Panc1 (cell line): ENCODE measurements around the gene ARL10. TPM values are rescaled to one million over a fixed set of nuclear protein-coding genes. Genes with fewer than 3 reads are reported as not detected.

Experiments used
- ATAC-seq: fragments of 200-7000 bp; cut with Tn5 transposase; 2 replicates; pipeline ENCODE4 v1.9.1; 2020; ENCODE audit warnings: mild to moderate bottlenecking, moderate library complexity
- BruUV-seq: library from RNA; stranded (reverse); fragments of 400-500 nt; replicated peaks from 2 replicates; lab custom pipeline; 2021; lab: Mats Ljungman, UMichigan
- CTCF ChIA-PET: fragments of 300-600 bp; sonication (Branson Sonifier 250); formaldehyde crosslinking; loops from one replicate; lab custom pipeline; 2022; ENCODE audit warnings: antibody characterized with exemption; lab: Charles Lee
- POLR2A ChIA-PET: fragments of 300-600 bp; sonication (Branson Sonifier 250); formaldehyde crosslinking; loops from one replicate; lab custom pipeline; 2022; ENCODE audit warnings: antibody characterized with exemption; lab: Charles Lee
- DNase-seq: peaks from one replicate; pipeline ENCODE4 v3.0.0-alpha.2; 2010; ENCODE audit warnings: low read depth, low spot score
- H3K27ac ChIP-seq: 2 replicates; pipeline ENCODE4 v1.5.1; 2011; ENCODE audit warnings: mild to moderate bottlenecking, low read length, inconsistent platforms
- H3K27me3 ChIP-seq: fragments of 200-500 bp; sonication (Bioruptor generic); 2 replicates; pipeline ENCODE4 v1.6.0; 2014; ENCODE audit warnings: low read length, inconsistent platforms; ENCODE audit not compliant: control insufficient read depth, insufficient read depth
- H3K36me3 ChIP-seq: fragments of 200-500 bp; sonication (Bioruptor generic); 2 replicates; pipeline ENCODE4 v1.5.1; 2014; ENCODE audit warnings: inconsistent platforms, mild to moderate bottlenecking, low read length, moderate library complexity; ENCODE audit not compliant: control insufficient read depth, insufficient read depth
- H3K4me1 ChIP-seq: 2 replicates; pipeline ENCODE4 v1.5.1; 2011; ENCODE audit warnings: inconsistent platforms, mild to moderate bottlenecking, low read length, moderate library complexity; ENCODE audit not compliant: control insufficient read depth, insufficient read depth
- H3K4me3 ChIP-seq, 2 experiments: 2 replicates each; pipeline ENCODE4 v1.5.1; 2011 to 2012; ENCODE audit warnings: low read depth in 2 of 2, low read length in 2 of 2, mild to moderate bottlenecking in 2 of 2, inconsistent platforms in 1 of 2, moderate library complexity in 1 of 2
- H3K9me3 ChIP-seq: fragments of 200-500 bp; sonication (Bioruptor generic); 2 replicates; pipeline ENCODE4 v1.5.1; 2014; ENCODE audit warnings: low read depth, mild to moderate bottlenecking, inconsistent platforms, low read length, moderate library complexity; ENCODE audit not compliant: control insufficient read depth, insufficient read depth
- POLR2AphosphoS5 ChIP-seq: IDR thresholded peaks from 2 replicates; pipeline ENCODE4 v1.6.1; 2012; ENCODE audit warnings: mild to moderate bottlenecking, low read depth, low read length, moderate library complexity
- SIN3A ChIP-seq: IDR thresholded peaks from 2 replicates; pipeline ENCODE4 v1.6.1; 2012; ENCODE audit warnings: low read depth, mild to moderate bottlenecking, low read length, moderate library complexity, borderline replicate concordance; ENCODE audit not compliant: insufficient read depth
- TCF7L2 ChIP-seq: IDR thresholded peaks from 2 replicates; pipeline ENCODE4 v1.6.1; 2011; ENCODE audit warnings: mild to moderate bottlenecking, low read depth, low read length, inconsistent platforms
- in situ Hi-C: cut with HindIII; loops from 2 replicates; pipeline ENCODE4 v1.10.0; 2016; ENCODE audit warnings: low sequenced_read_pairs, low pct_unique_long_range_greater_than_20kb
- intact Hi-C: fragments of 100-400 bp; cut with micrococcal nuclease; formaldehyde crosslinking; loops from one replicate; pipeline ENCODE4 v1.10.0; 2022; ENCODE audit not compliant: unreplicated experiment
- total RNA-seq: library from RNA; stranded (reverse); gene quantifications from one replicate; pipeline ENCODE4 v1.2.1, GENCODE V29; 2021; ENCODE audit not compliant: unreplicated experiment
- TF ChIP-seq, protein P1 (sequence below): fragments of 450-650 bp; IDR thresholded peaks from 2 replicates; pipeline ENCODE4 v1.5.1; 2017; ENCODE audit warnings: mild to moderate bottlenecking
- TF ChIP-seq, protein P2 (sequence below), 2 experiments: IDR thresholded peaks; 2 replicates each; pipeline ENCODE4 v1.6.1; 2011 to 2012; ENCODE audit warnings: low read depth in 2 of 2, control low read depth in 1 of 2, low read length in 1 of 2, mild to moderate bottlenecking in 1 of 2, moderate library complexity in 1 of 2; ENCODE audit not compliant: insufficient read depth in 1 of 2

ARL10 gene
- total RNA-seq, 1 experiment from 2014 or later: 2.0 TPM

DNA sequence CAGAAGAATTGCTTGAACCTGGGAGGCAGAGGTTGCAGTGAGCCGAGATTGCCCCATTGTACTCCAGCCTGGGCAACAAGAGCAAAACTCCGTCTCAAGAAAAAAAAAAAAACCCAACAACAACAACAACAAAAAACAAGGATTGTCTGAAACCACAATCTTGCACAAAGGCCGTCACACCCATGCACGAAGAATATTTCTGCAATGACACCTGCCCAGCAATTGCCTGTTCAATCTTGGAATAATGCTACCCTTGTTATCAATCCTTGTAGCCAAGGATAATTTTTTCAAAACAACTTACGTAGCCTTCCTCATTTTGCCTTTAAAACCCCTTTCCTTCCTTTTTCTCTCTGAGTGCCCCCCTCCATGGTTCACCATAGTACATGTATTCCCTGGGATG, 54.8 kb downstream of the ARL10 start:
- CTCF ChIA-PET: no interaction called here
- no peak for DNase-seq

DNA sequence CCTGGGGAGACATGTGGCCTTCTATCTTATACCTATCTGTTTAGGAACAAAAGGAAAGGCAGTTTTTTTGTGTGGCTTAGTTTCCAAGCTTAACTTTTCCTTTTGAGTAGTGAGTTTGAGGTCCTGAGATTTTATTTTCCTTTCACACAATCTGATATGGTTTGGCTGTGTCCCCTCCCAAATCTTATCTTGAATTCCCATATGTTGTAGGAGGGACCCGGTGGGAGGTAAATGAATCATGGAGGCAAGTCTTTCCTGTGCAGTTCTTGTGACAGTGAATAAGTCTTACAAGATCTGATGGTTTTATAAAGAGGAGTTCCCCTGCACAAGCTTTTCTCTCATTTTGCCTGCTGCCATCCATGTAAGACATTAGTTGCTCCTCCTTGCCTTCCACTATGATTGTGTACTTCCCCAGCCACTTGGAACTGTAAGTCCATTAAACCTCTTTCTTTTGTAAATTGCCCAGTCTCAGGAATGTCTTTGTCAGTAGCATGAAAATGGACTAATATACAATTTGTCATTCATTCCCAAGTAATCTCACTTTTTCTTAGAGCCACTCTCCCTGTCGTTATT, 55.8 kb downstream of the ARL10 start:
- Histone ChIP-seq H3K27me3 (no peaks in the 10 kb centered on the region), H3K9me3 (no peaks in the 10 kb centered on the region), H3K4me1 (peaks cover 6% of the 10 kb centered on the region; the same call in 1 of the 2 replicates), H3K36me3 (no peaks in the 10 kb centered on the region), H3K27ac (no peak overlapping the region), H3K4me3 (no peak overlapping the region)
- no peak for ATAC-seq
- TF ChIP-seq POLR2AphosphoS5 (no peak), SIN3A (no peak), TCF7L2 (no peak)
- TF ChIP-seq, protein P1, sequence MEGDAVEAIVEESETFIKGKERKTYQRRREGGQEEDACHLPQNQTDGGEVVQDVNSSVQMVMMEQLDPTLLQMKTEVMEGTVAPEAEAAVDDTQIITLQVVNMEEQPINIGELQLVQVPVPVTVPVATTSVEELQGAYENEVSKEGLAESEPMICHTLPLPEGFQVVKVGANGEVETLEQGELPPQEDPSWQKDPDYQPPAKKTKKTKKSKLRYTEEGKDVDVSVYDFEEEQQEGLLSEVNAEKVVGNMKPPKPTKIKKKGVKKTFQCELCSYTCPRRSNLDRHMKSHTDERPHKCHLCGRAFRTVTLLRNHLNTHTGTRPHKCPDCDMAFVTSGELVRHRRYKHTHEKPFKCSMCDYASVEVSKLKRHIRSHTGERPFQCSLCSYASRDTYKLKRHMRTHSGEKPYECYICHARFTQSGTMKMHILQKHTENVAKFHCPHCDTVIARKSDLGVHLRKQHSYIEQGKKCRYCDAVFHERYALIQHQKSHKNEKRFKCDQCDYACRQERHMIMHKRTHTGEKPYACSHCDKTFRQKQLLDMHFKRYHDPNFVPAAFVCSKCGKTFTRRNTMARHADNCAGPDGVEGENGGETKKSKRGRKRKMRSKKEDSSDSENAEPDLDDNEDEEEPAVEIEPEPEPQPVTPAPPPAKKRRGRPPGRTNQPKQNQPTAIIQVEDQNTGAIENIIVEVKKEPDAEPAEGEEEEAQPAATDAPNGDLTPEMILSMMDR: no peak
- TF ChIP-seq, protein P2, sequence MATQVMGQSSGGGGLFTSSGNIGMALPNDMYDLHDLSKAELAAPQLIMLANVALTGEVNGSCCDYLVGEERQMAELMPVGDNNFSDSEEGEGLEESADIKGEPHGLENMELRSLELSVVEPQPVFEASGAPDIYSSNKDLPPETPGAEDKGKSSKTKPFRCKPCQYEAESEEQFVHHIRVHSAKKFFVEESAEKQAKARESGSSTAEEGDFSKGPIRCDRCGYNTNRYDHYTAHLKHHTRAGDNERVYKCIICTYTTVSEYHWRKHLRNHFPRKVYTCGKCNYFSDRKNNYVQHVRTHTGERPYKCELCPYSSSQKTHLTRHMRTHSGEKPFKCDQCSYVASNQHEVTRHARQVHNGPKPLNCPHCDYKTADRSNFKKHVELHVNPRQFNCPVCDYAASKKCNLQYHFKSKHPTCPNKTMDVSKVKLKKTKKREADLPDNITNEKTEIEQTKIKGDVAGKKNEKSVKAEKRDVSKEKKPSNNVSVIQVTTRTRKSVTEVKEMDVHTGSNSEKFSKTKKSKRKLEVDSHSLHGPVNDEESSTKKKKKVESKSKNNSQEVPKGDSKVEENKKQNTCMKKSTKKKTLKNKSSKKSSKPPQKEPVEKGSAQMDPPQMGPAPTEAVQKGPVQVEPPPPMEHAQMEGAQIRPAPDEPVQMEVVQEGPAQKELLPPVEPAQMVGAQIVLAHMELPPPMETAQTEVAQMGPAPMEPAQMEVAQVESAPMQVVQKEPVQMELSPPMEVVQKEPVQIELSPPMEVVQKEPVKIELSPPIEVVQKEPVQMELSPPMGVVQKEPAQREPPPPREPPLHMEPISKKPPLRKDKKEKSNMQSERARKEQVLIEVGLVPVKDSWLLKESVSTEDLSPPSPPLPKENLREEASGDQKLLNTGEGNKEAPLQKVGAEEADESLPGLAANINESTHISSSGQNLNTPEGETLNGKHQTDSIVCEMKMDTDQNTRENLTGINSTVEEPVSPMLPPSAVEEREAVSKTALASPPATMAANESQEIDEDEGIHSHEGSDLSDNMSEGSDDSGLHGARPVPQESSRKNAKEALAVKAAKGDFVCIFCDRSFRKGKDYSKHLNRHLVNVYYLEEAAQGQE (IDR thresholded peaks at IDR 0.05; ENCODE audit: insufficient read depth in 1 of 2, low read depth in 2 of 2, low read length in 1 of 2): no peak
- ChIA-PET POLR2A (interaction anchor here (0.5 kb wide), 1 partner anchor 29 kb away, joined by 3 read pairs; no protein-coding TSS in a partner anchor), CTCF (interaction anchor here (0.6 kb wide), 1 partner anchor 16 kb away, joined by 3 read pairs; no protein-coding TSS in a partner anchor)
- in situ Hi-C loops: no loop called here
- BruUV-seq: no TSS peak
- intact Hi-C loops: no loop called here
- DNase-seq: no peak

More for the DNA sequence above, 54.8 kb downstream of the ARL10 start:
- Histone ChIP-seq H3K4me1 (peaks cover 11% of the 10 kb centered on the region), H3K27me3 (no peaks in the 10 kb centered on the region), H3K4me3 (no peak overlapping the region), H3K27ac (no peak overlapping the region), H3K36me3 (no peaks in the 10 kb centered on the region), H3K9me3 (no peaks in the 10 kb centered on the region)
- POLR2A ChIA-PET: interaction anchor here (0.6 kb wide), 1 partner anchor 120 kb away, joined by 3 read pairs; no protein-coding TSS in a partner anchor
- ATAC-seq: no peak
- in situ Hi-C loops (no loop called here), intact Hi-C loops (no loop called here)
- TF ChIP-seq SIN3A: no peak
- no peak for TF ChIP-seq TCF7L2
- TF ChIP-seq POLR2AphosphoS5: no peak
- TF ChIP-seq, protein P2 (IDR thresholded peaks at IDR 0.05; ENCODE audit: insufficient read depth in 1 of 2, low read depth in 2 of 2, low read length in 1 of 2): no peak
- TF ChIP-seq, protein P1: no peak
- BruUV-seq: no TSS peak
